OCI-LY7 (cell line): Measurements from ENCODE around the gene CIAO1. TPM values are rescaled to one million over a fixed set of nuclear protein-coding genes. Genes with fewer than 3 reads are reported as not detected.

Experiments used
- BruUV-seq: library from RNA; stranded (reverse); fragments of 400-500 nt; replicated peaks from 2 replicates; lab custom pipeline; 2021; lab: Mats Ljungman, UMichigan
- CTCF ChIA-PET: fragments of 300-600 bp; sonication (Branson Sonifier 250); formaldehyde crosslinking; loops from one replicate; lab custom pipeline; 2022; ENCODE audit warnings: antibody characterized with exemption; ENCODE audit not compliant: unreplicated experiment; lab: Charles Lee
- POLR2A ChIA-PET: fragments of 300-600 bp; sonication (Branson Sonifier 250); formaldehyde crosslinking; loops from one replicate; lab custom pipeline; 2022; ENCODE audit warnings: antibody characterized with exemption; lab: Charles Lee
- DNase-seq: peaks from one replicate; pipeline ENCODE4 v3.0.0-alpha.2; 2015; ENCODE audit warnings: low spot score
- H2AFZ ChIP-seq: fragments of 200-600 bp; sonication (generic), shearing (Covaris generic); 2 replicates; pipeline ENCODE4 v1.6.1; 2014; ENCODE audit warnings: mild to moderate bottlenecking, antibody characterized with exemption, low read length, moderate library complexity
- H3K27ac ChIP-seq: fragments of 200-600 bp; sonication (generic); 2 replicates; pipeline ENCODE4 v1.5.1; 2014; ENCODE audit warnings: mixed run types, low read depth, mild to moderate bottlenecking, moderate library complexity, low read length, inconsistent platforms; ENCODE audit not compliant: poor library complexity, severe bottlenecking
- H3K36me3 ChIP-seq: fragments of 200-600 bp; sonication (generic); 2 replicates; pipeline ENCODE4 v1.6.1; 2014; ENCODE audit warnings: mild to moderate bottlenecking, antibody characterized with exemption, low read length, moderate library complexity, mixed read lengths; ENCODE audit not compliant: insufficient read depth
- H3K4me1 ChIP-seq: fragments of 200-600 bp; sonication (generic); 2 replicates; pipeline ENCODE4 v1.5.1; 2014; ENCODE audit warnings: mild to moderate bottlenecking, low read length; ENCODE audit not compliant: insufficient read depth, poor library complexity, severe bottlenecking
- H3K4me2 ChIP-seq: fragments of 200-600 bp; sonication (generic); 2 replicates; pipeline ENCODE4 v1.6.1; 2014; ENCODE audit warnings: mild to moderate bottlenecking, low read length
- H3K4me3 ChIP-seq: fragments of 200-600 bp; sonication (generic); 2 replicates; pipeline ENCODE4 v1.5.1; 2014; ENCODE audit warnings: mild to moderate bottlenecking, low read depth, low read length; ENCODE audit not compliant: poor library complexity, severe bottlenecking
- H3K79me2 ChIP-seq: fragments of 200-600 bp; sonication (generic); 2 replicates; pipeline ENCODE4 v1.6.1; 2016; ENCODE audit warnings: low read depth, mild to moderate bottlenecking, low read length, moderate library complexity, mixed read lengths; ENCODE audit not compliant: insufficient read depth
- H3K9me2 ChIP-seq: fragments of 200-600 bp; sonication (generic); 2 replicates; pipeline ENCODE4 v1.6.1; 2016; ENCODE audit warnings: mild to moderate bottlenecking, low read length, mixed read lengths; ENCODE audit not compliant: insufficient read depth
- H3K9me3 ChIP-seq: fragments of 200-600 bp; sonication (generic); 2 replicates; pipeline ENCODE4 v1.6.1; 2014; ENCODE audit warnings: mild to moderate bottlenecking, mixed run types, low read length, mixed read lengths
- H4K20me1 ChIP-seq: fragments of 200-600 bp; sonication (generic); 2 replicates; pipeline ENCODE4 v1.6.1; 2014; ENCODE audit warnings: mild to moderate bottlenecking, antibody characterized with exemption, low read length, moderate library complexity, mixed read lengths; ENCODE audit not compliant: insufficient read depth
- EZH2phosphoT487 ChIP-seq: fragments of 200-600 bp; sonication (generic); IDR thresholded peaks from 2 replicates; pipeline ENCODE4 v1.6.1; 2018; ENCODE audit warnings: low read depth, borderline replicate concordance, mild to moderate bottlenecking, mixed run types, antibody characterized with exemption, low read length, moderate library complexity, mixed read lengths
- intact Hi-C: fragments of 100-400 bp; cut with micrococcal nuclease; formaldehyde crosslinking; loops from one replicate; pipeline ENCODE4 v1.10.0; 2022; ENCODE audit not compliant: unreplicated experiment
- total RNA-seq, 2 experiments: library from RNA; depleted of rRNA in 1 of 2; stranded (reverse); fragments of >200 nt in 1 of 2; shearing (Covaris generic) in 1 of 2; gene quantifications; 2 replicates each; pipeline ENCODE4 v1.2.3, GENCODE V29; 2014 to 2022
- TF ChIP-seq, protein P1 (sequence below): fragments of 200-600 bp; sonication (generic); conservative IDR thresholded peaks from 2 replicates; pipeline ENCODE4 v1.5.1; 2014; ENCODE audit warnings: mild to moderate bottlenecking, antibody characterized with exemption, low read length, moderate library complexity, mixed read lengths

The CIAO1 gene
- total RNA-seq, 2 experiments from 2014 or later = 89.6 to 128 TPM

GRCh38 chr2:96245609-96246390 lies 20.2 kb upstream of the CIAO1 start:
- no peak overlapping the region for H3K4me3 ChIP-seq
- H3K4me2 ChIP-seq = peak overlapping the region; percentile 38; the same call in 1 of the 2 replicates
- H3K9me2 ChIP-seq = no peaks in the 10 kb centered on the region
- peak overlapping the region; percentile 39 for H3K27ac ChIP-seq
- peak overlapping the region; percentile 4; the same call in 1 of the 2 replicates for H2AFZ ChIP-seq
- H3K9me3 ChIP-seq = no peaks in the 10 kb centered on the region
- peak; percentile 74 for DNase-seq
- CTCF ChIA-PET = interaction anchor here (1.8 kb wide), 1 partner anchor 14 kb away, joined by 6 read pairs; no protein-coding TSS in a partner anchor
- TF ChIP-seq, protein P1, sequence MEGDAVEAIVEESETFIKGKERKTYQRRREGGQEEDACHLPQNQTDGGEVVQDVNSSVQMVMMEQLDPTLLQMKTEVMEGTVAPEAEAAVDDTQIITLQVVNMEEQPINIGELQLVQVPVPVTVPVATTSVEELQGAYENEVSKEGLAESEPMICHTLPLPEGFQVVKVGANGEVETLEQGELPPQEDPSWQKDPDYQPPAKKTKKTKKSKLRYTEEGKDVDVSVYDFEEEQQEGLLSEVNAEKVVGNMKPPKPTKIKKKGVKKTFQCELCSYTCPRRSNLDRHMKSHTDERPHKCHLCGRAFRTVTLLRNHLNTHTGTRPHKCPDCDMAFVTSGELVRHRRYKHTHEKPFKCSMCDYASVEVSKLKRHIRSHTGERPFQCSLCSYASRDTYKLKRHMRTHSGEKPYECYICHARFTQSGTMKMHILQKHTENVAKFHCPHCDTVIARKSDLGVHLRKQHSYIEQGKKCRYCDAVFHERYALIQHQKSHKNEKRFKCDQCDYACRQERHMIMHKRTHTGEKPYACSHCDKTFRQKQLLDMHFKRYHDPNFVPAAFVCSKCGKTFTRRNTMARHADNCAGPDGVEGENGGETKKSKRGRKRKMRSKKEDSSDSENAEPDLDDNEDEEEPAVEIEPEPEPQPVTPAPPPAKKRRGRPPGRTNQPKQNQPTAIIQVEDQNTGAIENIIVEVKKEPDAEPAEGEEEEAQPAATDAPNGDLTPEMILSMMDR = 0 out of 2 replicates have a peak, but pooled peaks have one; percentile 15
- TF ChIP-seq EZH2phosphoT487 = no peak
- no TSS peak for BruUV-seq
- intact Hi-C loops = no loop called here
- POLR2A ChIA-PET = interaction anchor here (1.1 to 2.1 kb wide), 4 partner anchors 10 to 15 kb away, joined by 4 to 7 read pairs (median 5); no protein-coding TSS in a partner anchor
- H4K20me1 ChIP-seq = no peaks in the 10 kb centered on the region
- peaks cover 10% of the 10 kb centered on the region for H3K36me3 ChIP-seq
- H3K79me2 ChIP-seq = no peaks in the 10 kb centered on the region
- H3K4me1 ChIP-seq = peaks cover 49% of the 10 kb centered on the region

DNA sequence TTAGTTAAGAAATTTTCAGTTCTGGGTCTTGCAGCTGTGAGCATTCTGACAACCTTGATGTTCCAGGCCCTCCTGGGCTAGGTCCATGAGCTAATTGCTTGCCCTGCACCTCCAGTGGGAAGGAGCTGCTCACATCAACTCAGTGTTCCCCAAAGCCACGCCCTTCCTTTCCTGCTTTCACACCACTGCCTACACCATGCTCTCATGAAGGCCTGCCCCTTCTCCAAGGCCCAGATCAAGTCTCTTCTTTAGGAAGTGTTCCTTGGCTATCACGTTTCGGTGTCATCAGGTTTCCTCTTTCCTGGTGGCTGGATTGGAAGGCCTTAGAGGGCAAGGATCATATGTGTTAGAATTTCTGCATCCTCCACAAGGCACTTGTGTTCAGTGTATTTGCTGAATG lies 19.0 kb upstream of the CIAO1 start:
- no peak overlapping the region for H3K4me2 ChIP-seq
- peaks cover 37% of the 10 kb centered on the region for H3K4me1 ChIP-seq
- H3K4me3 ChIP-seq = no peak overlapping the region
- no TSS peak for BruUV-seq
- POLR2A ChIA-PET = interaction anchor here (0.6 to 2.1 kb wide), 2 partner anchors 10 to 14 kb away, joined by 5 to 7 read pairs; no protein-coding TSS in a partner anchor
- no peaks in the 10 kb centered on the region for H3K9me3 ChIP-seq
- no peaks in the 10 kb centered on the region for H3K79me2 ChIP-seq
- no peaks in the 10 kb centered on the region for H3K9me2 ChIP-seq
- CTCF ChIA-PET = interaction anchor here (1.8 kb wide), 1 partner anchor 12 kb away, joined by 6 read pairs; no protein-coding TSS in a partner anchor
- TF ChIP-seq, protein P1 = no peak
- TF ChIP-seq EZH2phosphoT487 = no peak
- DNase-seq = no peak
- peaks cover 20% of the 10 kb centered on the region for H3K36me3 ChIP-seq
- intact Hi-C loops = no loop called here
- no peak overlapping the region for H2AFZ ChIP-seq
- H3K27ac ChIP-seq = no peak overlapping the region
- no peaks in the 10 kb centered on the region for H4K20me1 ChIP-seq

DNA sequence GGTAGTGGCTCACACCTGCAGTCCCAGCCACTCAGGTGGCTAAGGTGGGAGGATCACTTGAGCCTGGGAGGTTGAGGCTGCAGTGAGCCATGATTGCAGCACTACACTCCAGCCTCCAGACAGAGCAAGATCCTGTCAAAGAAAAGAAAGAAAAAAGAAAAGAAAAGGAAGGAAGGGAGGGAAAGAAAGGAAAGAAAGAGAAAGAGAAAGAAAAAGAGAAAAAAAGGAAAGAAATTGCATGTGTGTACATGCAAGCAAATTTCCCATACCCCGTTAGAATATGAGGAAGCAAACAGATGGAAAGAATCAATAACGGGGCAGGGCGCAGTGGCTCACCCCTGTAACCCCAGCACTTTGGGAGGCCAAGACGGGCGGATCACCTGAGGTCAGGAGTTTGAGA lies 18.1 kb upstream of the CIAO1 start:
- H3K4me1 ChIP-seq = peaks cover 28% of the 10 kb centered on the region
- no peaks in the 10 kb centered on the region for H3K79me2 ChIP-seq
- no peak overlapping the region for H3K4me2 ChIP-seq
- H2AFZ ChIP-seq = no peak overlapping the region
- ChIA-PET CTCF (no interaction called here), POLR2A (no interaction called here)
- H3K36me3 ChIP-seq = peaks cover 29% of the 10 kb centered on the region
- no peaks in the 10 kb centered on the region for H3K9me3 ChIP-seq
- H4K20me1 ChIP-seq = no peaks in the 10 kb centered on the region
- H3K9me2 ChIP-seq = no peaks in the 10 kb centered on the region
- no peak for DNase-seq
- no peak overlapping the region for H3K4me3 ChIP-seq
- intact Hi-C loops = no loop called here
- TF ChIP-seq, protein P1 = no peak
- no peak for TF ChIP-seq EZH2phosphoT487
- H3K27ac ChIP-seq = no peak overlapping the region
- BruUV-seq = no TSS peak
